Lower leg skin (tissue), 3 donors: ENCODE measurements around the gene RBM4.

ENCODE experiments used
- CTCF ChIP-seq, 3 donors: fragments of 450-650 bp; IDR thresholded peaks; one replicate each; pipeline ENCODE4 v1.5.1; 2016; ENCODE audit warnings: antibody characterized with exemption in 3 of 3, mild to moderate bottlenecking in 3 of 3, moderate library complexity in 2 of 3
- POLR2A ChIP-seq, 2 donors: fragments of 450-650 bp; IDR thresholded peaks; one replicate each; pipeline ENCODE4 v1.6.1; 2016 to 2017; ENCODE audit warnings: antibody characterized with exemption in 2 of 2, mild to moderate bottlenecking in 1 of 2, moderate library complexity in 1 of 2

GRCh38 chr11:66617155-66617834, 21.2 kb upstream of the RBM4 start:
- TF ChIP-seq CTCF (IDR thresholded peaks at IDR 0.05) = no peak
- no peak for TF ChIP-seq POLR2A (IDR thresholded peaks at IDR 0.05)
